Fibroblast of pulmonary artery (primary cell): ENCODE data around the gene PPEF2.

Experiments
- DNase-seq: peaks from one replicate; pipeline ENCODE4 v3.0.0-alpha.2; 2010; ENCODE audit warnings: low read depth
- H3K4me3 ChIP-seq: replicated peaks from 2 replicates; pipeline ENCODE4 v1.5.1; 2011; ENCODE audit warnings: low read depth, mild to moderate bottlenecking, control low read depth, low read length, moderate library complexity
- TF ChIP-seq, protein P1 (sequence below): IDR thresholded peaks from 2 replicates; pipeline ENCODE4 v1.5.1; 2011; ENCODE audit warnings: mild to moderate bottlenecking, control low read depth, low read length, inconsistent platforms; ENCODE audit errors: missing control alignments

The PPEF2 gene

GRCh38 chr4:75902352-75902751 lies at the start of gene PPEF2:
TSS of gene PPEF2 (minus strand) at chr4:75902452. CDS start at chr4:75896325, 6,127 bp downstream.
- H3K4me3 ChIP-seq, result no peak within 1 kb of the TSS
- TF ChIP-seq, protein P1, sequence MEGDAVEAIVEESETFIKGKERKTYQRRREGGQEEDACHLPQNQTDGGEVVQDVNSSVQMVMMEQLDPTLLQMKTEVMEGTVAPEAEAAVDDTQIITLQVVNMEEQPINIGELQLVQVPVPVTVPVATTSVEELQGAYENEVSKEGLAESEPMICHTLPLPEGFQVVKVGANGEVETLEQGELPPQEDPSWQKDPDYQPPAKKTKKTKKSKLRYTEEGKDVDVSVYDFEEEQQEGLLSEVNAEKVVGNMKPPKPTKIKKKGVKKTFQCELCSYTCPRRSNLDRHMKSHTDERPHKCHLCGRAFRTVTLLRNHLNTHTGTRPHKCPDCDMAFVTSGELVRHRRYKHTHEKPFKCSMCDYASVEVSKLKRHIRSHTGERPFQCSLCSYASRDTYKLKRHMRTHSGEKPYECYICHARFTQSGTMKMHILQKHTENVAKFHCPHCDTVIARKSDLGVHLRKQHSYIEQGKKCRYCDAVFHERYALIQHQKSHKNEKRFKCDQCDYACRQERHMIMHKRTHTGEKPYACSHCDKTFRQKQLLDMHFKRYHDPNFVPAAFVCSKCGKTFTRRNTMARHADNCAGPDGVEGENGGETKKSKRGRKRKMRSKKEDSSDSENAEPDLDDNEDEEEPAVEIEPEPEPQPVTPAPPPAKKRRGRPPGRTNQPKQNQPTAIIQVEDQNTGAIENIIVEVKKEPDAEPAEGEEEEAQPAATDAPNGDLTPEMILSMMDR, result no peak
- no peak for DNase-seq

- no peak for DNase-seq
- no peak overlapping the region for H3K4me3 ChIP-seq
- TF ChIP-seq, protein P1, result no peak
Observed at GRCh38 chr4:75950213-75950815, 48.1 kb upstream of the PPEF2 start.

- no peak for DNase-seq
Observed at GRCh38 chr4:75948822-75949444, 46.7 kb upstream of the PPEF2 start.

DNA sequence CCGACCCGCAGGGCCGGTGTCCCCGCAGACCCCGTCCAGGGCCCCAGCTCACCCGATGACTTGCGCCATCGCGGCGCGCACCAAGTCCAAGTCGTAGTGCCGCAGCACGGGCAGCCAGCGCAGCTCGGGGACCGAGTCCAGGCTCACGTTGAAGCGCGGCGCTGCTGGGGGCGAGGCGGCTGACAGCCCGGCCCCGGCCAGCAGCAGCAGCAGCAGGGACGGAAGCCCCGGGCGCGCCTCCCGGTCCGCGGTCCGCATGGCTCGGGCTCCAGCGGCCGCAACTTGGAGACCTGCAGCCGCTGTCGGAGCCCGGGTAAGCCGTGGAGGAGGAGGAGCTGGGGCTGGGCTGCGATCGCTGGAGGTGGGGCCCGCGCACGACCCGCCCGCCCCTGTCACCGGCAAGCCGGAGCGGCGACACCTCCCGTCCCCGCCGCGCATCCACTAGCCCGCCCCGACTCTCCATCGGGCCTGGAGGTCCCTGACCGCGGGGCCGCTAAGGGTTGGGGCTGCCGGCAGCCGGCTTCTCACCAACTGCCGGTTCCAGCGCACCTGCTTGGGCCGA lies 38.5 kb upstream of the PPEF2 start, which contains the start of gene NAAA:
Gene NAAA, minus strand, starts transcription at position 322 of the 562 bp plus-strand sequence. Its CDS starts 64 bp downstream, at position 258.
- TF ChIP-seq, protein P1, result no peak
- H3K4me3 ChIP-seq, result peak within 1 kb of the TSS; percentile 73
- peak; percentile 45 for DNase-seq

More at GRCh38 chr4:75948822-75949444, 46.7 kb upstream of the PPEF2 start:
- H3K4me3 ChIP-seq, result no peak overlapping the region
- TF ChIP-seq, protein P1, result no peak

DNA sequence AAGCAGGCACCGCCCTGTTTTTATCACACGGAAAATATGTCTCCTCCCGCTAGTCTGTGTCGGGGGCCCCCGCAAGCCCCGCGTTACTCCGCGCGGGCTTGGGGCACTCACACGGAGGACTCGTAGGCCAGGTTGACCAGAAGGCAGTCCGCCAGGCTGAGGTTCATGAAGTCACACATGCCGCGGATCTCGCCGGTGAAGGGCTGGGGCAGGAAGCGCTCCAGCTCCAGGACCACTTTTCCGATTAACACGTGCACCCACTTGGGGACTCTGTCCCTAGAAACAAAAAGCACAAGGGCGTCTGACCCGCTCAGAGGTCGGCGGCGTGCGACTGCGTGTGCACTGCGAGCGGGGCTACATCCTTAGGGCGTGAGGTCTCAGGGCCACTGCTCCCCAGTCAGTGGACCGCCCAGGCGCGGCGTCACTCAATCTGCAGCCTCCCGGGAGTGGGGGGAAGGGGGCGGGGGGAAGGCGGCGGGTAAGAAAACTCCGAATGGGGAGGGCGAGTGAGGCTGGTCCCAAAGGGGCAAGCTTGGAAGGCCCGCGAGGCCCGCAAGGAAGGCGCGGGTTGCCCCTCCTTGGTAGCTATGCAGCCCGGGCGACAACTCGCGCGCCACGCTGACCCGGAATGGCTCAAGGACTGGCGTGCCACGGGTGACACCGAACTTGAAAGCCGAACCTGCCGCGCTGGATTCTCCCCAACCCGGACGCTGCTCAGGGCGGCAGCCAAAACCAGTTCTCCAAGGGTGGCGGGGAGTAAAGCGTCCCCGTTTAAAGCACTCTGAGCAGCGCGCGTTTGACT lies 37.8 kb upstream of the PPEF2 start:
- TF ChIP-seq, protein P1, result no peak
- peak; percentile 34 for DNase-seq
- H3K4me3 ChIP-seq, result peak overlapping the region; percentile 73

DNA sequence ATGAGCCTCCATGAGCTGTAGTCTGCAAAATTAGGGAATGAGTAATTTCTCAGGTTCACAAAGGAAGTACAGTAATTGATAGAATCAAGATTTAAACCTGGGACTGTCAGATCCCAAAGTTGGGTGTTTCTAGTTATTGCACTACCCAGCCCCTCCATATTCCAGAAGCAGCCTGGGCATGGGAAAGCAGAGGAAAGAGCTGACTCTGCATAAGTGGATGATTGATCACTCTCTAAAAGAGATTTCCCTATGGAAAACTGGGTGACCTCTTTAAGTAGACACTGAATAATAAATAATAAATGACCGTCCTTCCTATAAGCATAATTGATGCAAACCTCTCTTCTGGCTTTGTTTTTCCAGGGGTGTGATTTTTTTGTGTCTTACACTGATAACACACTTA lies 33.4 kb upstream of the PPEF2 start:
- no peak for DNase-seq
- no peak overlapping the region for H3K4me3 ChIP-seq
- TF ChIP-seq, protein P1, result no peak
